Measurements from ENCODE around the gene NVL.

DNA sequence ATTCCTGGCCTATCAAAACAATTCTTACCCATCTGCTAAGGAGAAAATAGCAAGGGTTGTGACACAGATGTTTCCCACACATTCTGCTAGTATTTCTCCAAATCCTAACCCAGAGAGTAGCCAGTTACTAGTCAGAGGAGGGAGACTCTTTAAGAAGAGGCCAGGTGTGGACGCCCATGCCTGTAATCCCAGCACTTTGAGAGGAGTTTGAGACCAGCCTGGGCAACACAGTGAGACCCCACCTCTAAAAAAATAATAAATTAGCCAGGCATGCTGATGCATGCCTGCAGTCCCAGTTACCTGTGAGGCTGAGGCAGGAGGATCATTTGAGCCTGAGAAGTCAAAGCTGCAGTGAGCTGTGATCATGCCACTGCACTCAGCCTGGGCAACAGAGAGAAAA, 28.6 kb downstream of the NVL start:
- TF ChIP-seq EZH2 (IDR thresholded peaks at IDR 0.05; ENCODE audit: insufficient read depth, low read length) (no peak), CTCF (IDR thresholded peaks at IDR 0.05; ENCODE audit: insufficient read depth, low read depth, low read length) (no peak)

Measured in astrocyte (in vitro differentiated cells and primary cell).